ENCODE results near the gene MLYCD.

Gene MLYCD

DNA sequence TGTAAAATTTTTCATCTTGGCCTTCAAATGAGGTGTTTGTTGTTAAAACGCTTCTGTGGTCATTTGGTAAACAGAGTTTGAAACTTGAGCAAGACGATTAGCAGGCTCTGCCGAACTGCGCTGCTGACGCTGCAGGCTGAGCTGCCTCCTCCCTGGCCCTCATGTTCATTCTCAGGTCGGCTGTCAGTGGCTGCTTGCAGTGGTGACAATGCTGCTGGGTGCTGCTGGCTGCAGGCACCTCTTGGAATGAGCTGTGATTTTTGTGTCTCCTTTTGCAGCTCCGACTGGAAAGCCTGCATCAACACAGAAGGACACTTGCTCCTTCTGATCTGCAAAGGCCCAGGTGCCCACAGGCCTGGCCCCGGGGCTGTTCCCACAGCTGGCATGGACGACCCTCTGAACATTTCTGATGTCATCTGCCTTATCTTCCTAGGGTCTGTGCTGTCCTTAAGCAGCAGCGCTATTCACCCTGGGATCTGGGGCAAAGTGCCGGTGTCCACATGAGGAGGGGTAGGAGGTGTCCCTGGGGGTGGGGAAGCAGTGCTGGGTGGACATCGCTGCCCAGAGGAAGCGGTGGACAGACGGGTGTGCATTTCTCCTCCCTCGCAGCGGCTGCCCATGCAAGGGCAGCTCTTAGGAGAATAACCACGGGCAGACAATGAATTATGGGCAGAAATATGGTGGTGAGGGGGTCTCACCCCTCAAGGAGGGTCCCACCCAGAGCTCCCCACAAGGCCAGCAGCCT lies 31.1 kb downstream of the MLYCD start:
- peak overlapping the region; percentile 29 for H3K4me2 ChIP-seq (ENCODE audit: low read length)
- no peaks in the 10 kb centered on the region for H3K79me2 ChIP-seq
- H3K36me3 ChIP-seq (ENCODE audit: control insufficient read depth, insufficient read depth, low read length) = no peaks in the 10 kb centered on the region
- H2AFZ ChIP-seq = peak overlapping the region; percentile 84
- H3K4me1 ChIP-seq = peaks cover 47% of the 10 kb centered on the region
- H3K9me3 ChIP-seq (ENCODE audit: control insufficient read depth, low read length) = no peaks in the 10 kb centered on the region
- no peaks in the 10 kb centered on the region for H3K27me3 ChIP-seq (ENCODE audit: control insufficient read depth, insufficient read depth, low read length)
- H3K9ac ChIP-seq = no peak overlapping the region
- no peak overlapping the region for H3K4me3 ChIP-seq (ENCODE audit: low read depth, low read length)
- TF ChIP-seq, protein P1, sequence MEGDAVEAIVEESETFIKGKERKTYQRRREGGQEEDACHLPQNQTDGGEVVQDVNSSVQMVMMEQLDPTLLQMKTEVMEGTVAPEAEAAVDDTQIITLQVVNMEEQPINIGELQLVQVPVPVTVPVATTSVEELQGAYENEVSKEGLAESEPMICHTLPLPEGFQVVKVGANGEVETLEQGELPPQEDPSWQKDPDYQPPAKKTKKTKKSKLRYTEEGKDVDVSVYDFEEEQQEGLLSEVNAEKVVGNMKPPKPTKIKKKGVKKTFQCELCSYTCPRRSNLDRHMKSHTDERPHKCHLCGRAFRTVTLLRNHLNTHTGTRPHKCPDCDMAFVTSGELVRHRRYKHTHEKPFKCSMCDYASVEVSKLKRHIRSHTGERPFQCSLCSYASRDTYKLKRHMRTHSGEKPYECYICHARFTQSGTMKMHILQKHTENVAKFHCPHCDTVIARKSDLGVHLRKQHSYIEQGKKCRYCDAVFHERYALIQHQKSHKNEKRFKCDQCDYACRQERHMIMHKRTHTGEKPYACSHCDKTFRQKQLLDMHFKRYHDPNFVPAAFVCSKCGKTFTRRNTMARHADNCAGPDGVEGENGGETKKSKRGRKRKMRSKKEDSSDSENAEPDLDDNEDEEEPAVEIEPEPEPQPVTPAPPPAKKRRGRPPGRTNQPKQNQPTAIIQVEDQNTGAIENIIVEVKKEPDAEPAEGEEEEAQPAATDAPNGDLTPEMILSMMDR (IDR thresholded peaks at IDR 0.05) = no peak
- H3K27ac ChIP-seq = peak overlapping the region; percentile 97

DNA sequence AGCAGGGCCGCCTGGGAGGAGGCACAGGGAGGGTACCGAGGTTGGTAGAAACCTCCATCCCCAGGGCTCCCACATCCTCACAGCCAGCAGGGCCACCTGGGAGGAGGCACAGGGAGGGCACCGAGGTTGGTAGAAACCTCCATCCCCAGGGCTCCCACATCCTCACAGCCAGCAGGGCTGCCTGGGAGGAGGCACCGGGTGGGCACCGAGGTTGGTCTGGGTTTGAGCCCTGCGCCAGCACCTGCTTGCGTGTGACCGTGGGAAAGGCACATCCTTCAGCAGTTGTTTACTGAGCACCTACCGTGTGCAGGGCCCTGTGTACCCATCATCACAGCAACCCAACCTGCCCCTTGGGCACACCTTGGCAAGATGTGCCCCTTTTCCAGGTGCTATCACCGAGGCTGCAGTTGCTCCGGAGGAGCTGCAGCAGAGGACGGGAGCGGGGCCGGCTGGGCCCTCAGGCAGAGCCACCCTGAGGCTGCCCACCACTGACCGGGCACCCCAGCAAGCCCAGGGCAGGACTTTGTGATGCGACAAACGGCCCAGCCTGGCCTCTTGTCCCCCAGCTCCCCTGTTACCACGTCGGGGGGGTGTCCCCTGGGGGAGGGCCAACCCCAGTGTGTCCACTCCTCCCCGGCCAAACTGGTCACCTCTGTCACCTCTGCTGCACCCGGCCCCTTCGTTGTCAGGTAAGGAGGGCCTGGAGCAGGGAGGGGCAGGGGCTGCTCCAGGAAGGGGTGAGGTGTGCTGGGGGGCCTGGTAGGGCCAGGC lies 32.0 kb downstream of the MLYCD start:
- Histone ChIP-seq H3K36me3 (ENCODE audit: control insufficient read depth, insufficient read depth, low read length) (no peaks in the 10 kb centered on the region), H3K9ac (no peak overlapping the region), H3K4me1 (peaks cover 47% of the 10 kb centered on the region), H3K27ac (peak overlapping the region; percentile 97), H3K27me3 (ENCODE audit: control insufficient read depth, insufficient read depth, low read length) (no peaks in the 10 kb centered on the region), H2AFZ (peak overlapping the region; percentile 84), H3K4me2 (ENCODE audit: low read length) (peak overlapping the region; percentile 29), H3K4me3 (ENCODE audit: low read depth, low read length) (no peak overlapping the region), H3K9me3 (ENCODE audit: control insufficient read depth, low read length) (no peaks in the 10 kb centered on the region), H3K79me2 (no peaks in the 10 kb centered on the region)
- TF ChIP-seq, protein P1 (IDR thresholded peaks at IDR 0.05) = no peak

DNA sequence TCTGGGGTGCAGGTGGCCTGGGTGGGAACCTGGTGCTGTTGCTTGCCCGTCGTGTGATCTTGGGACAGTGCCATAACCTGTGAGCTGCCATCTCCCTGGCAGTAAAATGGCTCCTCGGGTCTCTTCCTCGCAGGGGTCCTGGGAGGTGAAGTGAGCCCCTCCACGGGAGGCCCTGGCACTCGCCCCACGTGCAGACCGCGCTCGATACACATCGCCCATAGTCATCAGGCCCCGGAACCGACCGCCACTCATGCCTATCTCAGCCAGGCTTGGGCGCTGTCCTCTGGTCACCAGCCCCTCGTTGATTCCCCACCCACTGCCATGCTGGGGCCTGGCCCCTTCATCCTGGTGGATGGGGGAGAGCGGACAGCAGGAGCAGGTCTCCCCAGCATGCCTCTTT lies 32.6 kb downstream of the MLYCD start:
- H3K9me3 ChIP-seq (ENCODE audit: control insufficient read depth, low read length) = no peaks in the 10 kb centered on the region

DNA sequence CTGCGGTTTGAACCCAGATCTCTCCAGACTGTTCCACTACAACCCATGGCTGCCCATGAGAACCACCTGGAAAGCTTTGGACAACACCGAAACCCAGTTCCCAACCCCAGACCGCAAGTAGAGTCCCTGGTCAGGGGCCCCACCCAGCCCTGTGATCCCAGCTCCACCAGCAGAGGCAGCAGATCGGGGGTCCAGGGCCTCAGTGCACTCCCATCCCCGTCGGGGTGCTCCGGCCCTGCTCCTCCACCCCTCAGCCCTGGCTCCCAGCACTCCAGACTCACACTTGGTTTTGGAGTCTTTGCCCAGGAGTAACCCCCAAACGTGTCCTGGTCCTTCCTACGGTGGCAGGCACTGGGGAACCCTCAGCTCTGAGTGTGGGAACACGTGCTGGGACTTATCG lies 33.4 kb downstream of the MLYCD start:
- Histone ChIP-seq H3K9ac (no peak overlapping the region), H3K27ac (peak overlapping the region; percentile 97), H3K36me3 (ENCODE audit: control insufficient read depth, insufficient read depth, low read length) (no peaks in the 10 kb centered on the region), H3K4me3 (ENCODE audit: low read depth, low read length) (no peak overlapping the region), H3K4me1 (peaks cover 43% of the 10 kb centered on the region), H3K27me3 (ENCODE audit: control insufficient read depth, insufficient read depth, low read length) (no peaks in the 10 kb centered on the region), H2AFZ (no peak overlapping the region), H3K9me3 (ENCODE audit: control insufficient read depth, low read length) (no peaks in the 10 kb centered on the region), H3K4me2 (ENCODE audit: low read length) (no peak overlapping the region), H3K79me2 (no peaks in the 10 kb centered on the region)
- TF ChIP-seq, protein P1 (IDR thresholded peaks at IDR 0.05) = no peak

More for the DNA sequence above, 32.6 kb downstream of the MLYCD start:
- no peaks in the 10 kb centered on the region for H3K27me3 ChIP-seq (ENCODE audit: control insufficient read depth, insufficient read depth, low read length)
- peak overlapping the region; percentile 97 for H3K27ac ChIP-seq
- H3K79me2 ChIP-seq = no peaks in the 10 kb centered on the region
- H2AFZ ChIP-seq = peak overlapping the region; percentile 84
- no peak overlapping the region for H3K4me2 ChIP-seq (ENCODE audit: low read length)
- TF ChIP-seq, protein P1 (IDR thresholded peaks at IDR 0.05) = no peak
- peaks cover 47% of the 10 kb centered on the region for H3K4me1 ChIP-seq
- no peak overlapping the region for H3K9ac ChIP-seq
- H3K36me3 ChIP-seq (ENCODE audit: control insufficient read depth, insufficient read depth, low read length) = no peaks in the 10 kb centered on the region
- no peak overlapping the region for H3K4me3 ChIP-seq (ENCODE audit: low read depth, low read length)

All from parathyroid adenoma (tissue), 2 donors.